AG04449 (cell line): ENCODE results near the gene ATP5PD.

Experiments used
- CTCF ChIA-PET: fragments of 350-600 bp; formaldehyde crosslinking; extraction: SDS; loops from one replicate; lab custom pipeline; 2021; ENCODE audit warnings: antibody characterized with exemption; lab: Yijun Ruan, JAX
- POLR2A ChIA-PET: fragments of 400-600, 350-600 bp; formaldehyde crosslinking; extraction: SDS; loops from one replicate; lab custom pipeline; 2020; ENCODE audit warnings: antibody characterized with exemption, inconsistent platforms; lab: Yijun Ruan, JAX
- DNase-seq: peaks from one replicate; pipeline ENCODE4 v3.0.0-alpha.2; 2010; ENCODE audit warnings: low read depth, low spot score
- H3K4me3 ChIP-seq: 2 replicates; pipeline ENCODE4 v1.5.1; 2011; ENCODE audit warnings: low read depth, mild to moderate bottlenecking, control low read depth, low read length
- TF ChIP-seq, protein P1 (sequence below): IDR thresholded peaks from one replicate; pipeline ENCODE4 v1.5.1; 2011; ENCODE audit warnings: mild to moderate bottlenecking, moderate library complexity, low read length, control low read depth, inconsistent platforms; ENCODE audit not compliant: insufficient read depth; ENCODE audit errors: missing control alignments

Gene ATP5PD

DNA sequence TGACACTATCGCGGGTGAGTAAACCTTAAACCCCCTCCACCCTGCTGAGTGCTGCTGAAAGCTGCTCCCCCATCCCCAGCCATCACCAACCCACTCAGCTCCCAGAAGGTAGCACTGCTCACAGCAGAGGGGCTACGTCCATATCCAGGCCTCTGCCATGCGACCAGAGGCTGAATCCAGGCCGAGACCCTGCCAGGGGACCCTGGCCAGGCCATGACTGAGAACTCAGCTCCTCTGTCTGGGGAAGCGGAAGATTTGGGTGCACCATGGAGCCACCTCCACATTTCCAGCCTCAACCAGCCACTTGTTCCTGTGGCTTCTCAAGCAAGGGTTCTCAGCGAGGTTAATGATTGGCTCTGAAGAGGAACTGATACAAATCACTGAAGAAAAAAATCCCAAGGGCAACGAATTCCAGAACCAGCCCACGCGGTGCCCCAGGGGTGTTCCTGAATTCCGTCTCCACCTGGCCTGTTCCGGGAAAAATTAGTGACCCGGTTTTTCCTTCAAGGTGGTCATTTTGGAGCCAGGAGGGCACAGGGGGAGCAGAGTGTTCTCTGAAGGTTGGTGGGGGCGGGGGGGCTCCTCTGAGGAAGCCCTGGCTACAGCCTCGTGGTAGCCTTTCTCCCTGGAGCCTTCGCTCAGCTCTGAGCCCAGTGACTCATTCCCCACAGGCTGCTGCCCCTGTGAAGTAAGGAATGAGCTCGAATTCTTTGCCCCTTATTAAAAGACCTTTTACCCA lies 31.7 kb upstream of the ATP5PD start:
- H3K4me3 ChIP-seq, result no peak overlapping the region
- ChIA-PET CTCF (interaction anchor here (0.8 to 11.0 kb wide), 9 partner anchors 9 to 71 kb away, joined by 3 to 115 read pairs (median 4); no protein-coding TSS in a partner anchor), POLR2A (interaction anchor here (0.6 to 1.6 kb wide), 3 partner anchors 10 to 24 kb away, joined by 3 to 11 read pairs (median 3); partner anchors contain the start of gene SLC16A5)
- TF ChIP-seq, protein P1, sequence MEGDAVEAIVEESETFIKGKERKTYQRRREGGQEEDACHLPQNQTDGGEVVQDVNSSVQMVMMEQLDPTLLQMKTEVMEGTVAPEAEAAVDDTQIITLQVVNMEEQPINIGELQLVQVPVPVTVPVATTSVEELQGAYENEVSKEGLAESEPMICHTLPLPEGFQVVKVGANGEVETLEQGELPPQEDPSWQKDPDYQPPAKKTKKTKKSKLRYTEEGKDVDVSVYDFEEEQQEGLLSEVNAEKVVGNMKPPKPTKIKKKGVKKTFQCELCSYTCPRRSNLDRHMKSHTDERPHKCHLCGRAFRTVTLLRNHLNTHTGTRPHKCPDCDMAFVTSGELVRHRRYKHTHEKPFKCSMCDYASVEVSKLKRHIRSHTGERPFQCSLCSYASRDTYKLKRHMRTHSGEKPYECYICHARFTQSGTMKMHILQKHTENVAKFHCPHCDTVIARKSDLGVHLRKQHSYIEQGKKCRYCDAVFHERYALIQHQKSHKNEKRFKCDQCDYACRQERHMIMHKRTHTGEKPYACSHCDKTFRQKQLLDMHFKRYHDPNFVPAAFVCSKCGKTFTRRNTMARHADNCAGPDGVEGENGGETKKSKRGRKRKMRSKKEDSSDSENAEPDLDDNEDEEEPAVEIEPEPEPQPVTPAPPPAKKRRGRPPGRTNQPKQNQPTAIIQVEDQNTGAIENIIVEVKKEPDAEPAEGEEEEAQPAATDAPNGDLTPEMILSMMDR, result no peak
- DNase-seq, result no peak

DNA sequence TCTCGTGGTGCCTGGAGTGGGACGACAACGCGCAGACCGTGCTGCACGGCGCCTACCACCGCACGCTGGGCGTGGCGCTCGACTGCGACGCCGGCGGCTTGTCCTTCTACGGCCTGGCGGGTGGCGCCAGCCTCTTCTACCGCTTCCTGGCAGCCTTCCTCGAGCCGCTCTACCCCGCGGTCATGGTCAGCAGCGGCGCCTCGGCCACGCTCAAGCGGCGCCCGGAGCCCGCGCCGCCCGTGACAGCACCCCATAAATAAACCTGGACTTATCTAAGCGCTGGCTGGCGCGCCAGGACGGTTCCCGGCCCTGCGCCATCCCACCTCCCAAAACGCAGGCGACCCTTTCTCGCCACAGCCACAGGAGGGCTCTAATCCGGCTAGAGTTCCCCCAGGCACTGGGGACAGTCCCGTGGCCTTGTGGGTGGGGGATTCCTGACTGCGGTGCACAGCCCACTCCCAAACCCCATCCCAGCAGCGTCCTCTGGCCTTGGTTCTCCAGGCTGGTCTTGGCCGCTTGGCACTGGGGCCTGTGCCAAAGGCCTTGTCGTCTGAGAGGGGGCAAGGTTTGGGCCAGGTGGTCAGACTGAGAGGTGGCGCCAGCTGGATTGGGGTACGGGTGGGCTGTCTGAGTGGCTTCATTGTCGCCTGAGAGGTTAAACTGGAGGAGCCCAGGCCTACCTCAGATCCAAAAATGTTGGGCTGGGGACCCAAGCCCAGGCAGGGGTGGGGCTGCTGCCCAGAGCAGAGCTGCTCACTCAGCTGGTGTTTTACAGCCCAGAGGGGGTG lies 30.9 kb upstream of the ATP5PD start:
- ChIA-PET CTCF (interaction anchor here (0.9 to 11.0 kb wide), 9 partner anchors 8 to 123 kb away, joined by 3 to 115 read pairs (median 4); partner anchors contain the start of gene NT5C), POLR2A (interaction anchor here (0.6 to 1.6 kb wide), 3 partner anchors 10 to 23 kb away, joined by 3 to 11 read pairs (median 3); partner anchors contain the start of gene SLC16A5)
- no peak for DNase-seq
- TF ChIP-seq, protein P1, result peak; percentile 8
- H3K4me3 ChIP-seq, result no peak overlapping the region

DNA sequence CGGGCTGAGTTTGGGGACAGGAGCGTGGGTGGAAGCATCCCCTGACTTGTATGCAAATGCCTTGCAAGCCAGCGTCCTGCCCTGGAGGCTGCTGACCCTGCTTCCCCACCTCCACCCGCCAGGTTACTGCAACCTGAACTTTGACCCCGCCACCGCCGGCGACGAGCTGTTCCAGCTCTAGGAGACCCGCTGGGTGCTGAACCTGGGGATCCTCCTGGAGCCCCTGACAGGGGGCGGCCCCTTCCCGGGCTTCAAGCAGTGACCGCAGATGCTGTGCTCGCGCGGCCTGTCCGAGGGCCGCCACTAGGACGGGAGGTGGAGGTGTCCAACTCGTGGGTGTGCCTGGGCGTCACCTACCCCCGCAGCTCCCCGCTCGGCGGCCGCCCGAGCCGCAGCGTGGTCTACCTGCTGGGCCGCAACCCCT lies 30.3 kb upstream of the ATP5PD start:
- POLR2A ChIA-PET, result no interaction called here
- TF ChIP-seq, protein P1, result no peak
- CTCF ChIA-PET, result interaction anchor here (1.5 to 11.0 kb wide), 3 partner anchors 17 to 124 kb away, joined by 4 to 115 read pairs (median 4); partner anchors contain the start of gene NT5C
- H3K4me3 ChIP-seq, result no peak overlapping the region
- DNase-seq, result no peak

DNA sequence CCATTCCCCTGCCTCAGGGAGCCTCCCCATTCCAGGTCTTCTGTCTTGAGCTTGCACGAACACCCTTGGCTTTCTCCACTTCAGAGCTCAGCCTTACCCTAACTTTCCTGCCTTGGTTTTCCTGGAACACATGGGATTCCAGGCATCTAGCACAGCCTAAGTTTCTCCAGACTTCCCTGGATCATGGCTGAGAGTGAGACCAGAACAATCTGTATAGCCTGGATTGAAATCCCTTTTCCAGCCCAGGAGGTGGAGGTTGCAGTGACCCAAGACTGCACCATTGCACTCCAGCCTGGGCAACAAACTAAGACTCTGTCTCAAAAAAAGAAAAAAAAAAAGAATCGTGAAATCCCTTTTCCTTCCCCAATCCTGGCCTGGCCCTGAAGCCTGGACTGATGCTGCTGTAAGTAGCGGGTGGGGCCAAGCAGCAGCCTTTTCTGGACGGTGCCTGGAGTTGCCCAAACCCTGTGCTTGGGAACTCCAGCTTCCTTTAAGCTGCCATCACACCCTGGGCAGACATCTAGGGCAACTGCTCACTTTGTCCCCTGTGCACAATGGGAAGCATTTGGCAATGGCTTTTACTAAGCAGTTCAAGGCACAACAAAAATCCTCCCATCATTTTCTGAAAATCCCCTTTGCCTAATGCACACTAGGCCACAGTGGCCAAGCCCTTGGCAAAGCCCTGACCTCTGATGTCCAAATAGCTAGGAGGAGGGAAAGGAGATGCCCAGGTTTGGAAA lies 29.0 kb upstream of the ATP5PD start:
- H3K4me3 ChIP-seq, result no peak overlapping the region
- no peak for DNase-seq
- TF ChIP-seq, protein P1, result no peak
- ChIA-PET POLR2A (interaction anchor here (0.7 kb wide), 1 partner anchor 96 kb away, joined by 4 read pairs; no protein-coding TSS in a partner anchor), CTCF (interaction anchor here (0.9 to 11.0 kb wide), 7 partner anchors 8 to 125 kb away, joined by 3 to 115 read pairs (median 5); partner anchors contain the start of gene NT5C)

DNA sequence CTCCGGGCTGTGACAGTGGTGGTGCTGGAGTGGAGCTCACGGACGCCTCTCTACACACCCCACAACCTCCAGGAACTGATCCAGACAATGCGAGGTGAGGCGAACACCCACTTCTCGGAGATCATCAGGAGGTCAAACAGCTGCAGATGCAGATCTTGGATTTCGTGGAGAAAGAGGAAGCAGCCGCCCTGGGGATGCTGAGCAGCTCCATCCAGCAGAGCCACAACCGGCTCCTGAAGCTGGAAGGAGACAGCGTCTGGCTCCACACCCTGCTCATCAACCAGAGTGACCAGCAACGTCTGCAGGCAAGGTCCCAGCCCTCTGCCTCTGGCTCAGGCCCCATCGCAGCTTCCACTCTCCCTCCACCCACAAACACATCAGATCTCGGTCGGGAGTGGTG lies 27.8 kb upstream of the ATP5PD start:
- TF ChIP-seq, protein P1, result no peak
- no peak overlapping the region for H3K4me3 ChIP-seq
- POLR2A ChIA-PET, result interaction anchor here (0.6 kb wide), 1 partner anchor 57 kb away, joined by 3 read pairs; the partner anchor contains the start of gene NT5C
- CTCF ChIA-PET, result interaction anchor here (1.8 to 11.0 kb wide), 4 partner anchors 9 to 40 kb away, joined by 7 to 115 read pairs (median 12); no protein-coding TSS in a partner anchor
- no peak for DNase-seq
